GM08714 (cell line): ENCODE measurements around the gene RNF217.

Experiments
- H3K4me3 ChIP-seq: fragments of 200-500 bp; sonication (Bioruptor generic); 2 replicates; pipeline ENCODE4 v1.5.1; 2014; ENCODE audit warnings: mild to moderate bottlenecking, low read length, inconsistent platforms
- ZNF274 ChIP-seq: IDR thresholded peaks from 2 replicates; pipeline ENCODE4 v1.6.1; 2012; ENCODE audit warnings: mild to moderate bottlenecking, low read depth, low read length

RNF217 gene

DNA sequence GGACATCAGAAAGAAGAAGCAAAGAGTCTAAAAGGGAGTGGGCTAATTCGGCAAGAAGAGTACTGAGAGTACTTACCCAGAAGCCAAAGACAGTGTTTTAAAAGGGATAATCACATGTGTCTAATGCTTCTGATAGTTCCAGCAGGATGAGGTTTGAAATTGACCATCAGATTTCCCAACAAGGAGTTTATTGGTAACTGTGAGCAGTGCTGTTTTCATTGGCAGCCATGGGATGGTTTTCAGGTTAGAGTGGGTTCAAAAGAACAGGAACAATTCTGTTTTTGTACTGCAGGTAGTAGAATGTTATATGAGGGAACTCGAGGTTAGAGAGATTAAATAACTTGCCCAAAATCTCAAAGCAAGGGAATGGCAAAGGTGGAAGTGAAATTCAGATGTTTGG, 8.5 kb downstream of the RNF217 start:
- no peak overlapping the region for H3K4me3 ChIP-seq
- no peak for TF ChIP-seq ZNF274

DNA sequence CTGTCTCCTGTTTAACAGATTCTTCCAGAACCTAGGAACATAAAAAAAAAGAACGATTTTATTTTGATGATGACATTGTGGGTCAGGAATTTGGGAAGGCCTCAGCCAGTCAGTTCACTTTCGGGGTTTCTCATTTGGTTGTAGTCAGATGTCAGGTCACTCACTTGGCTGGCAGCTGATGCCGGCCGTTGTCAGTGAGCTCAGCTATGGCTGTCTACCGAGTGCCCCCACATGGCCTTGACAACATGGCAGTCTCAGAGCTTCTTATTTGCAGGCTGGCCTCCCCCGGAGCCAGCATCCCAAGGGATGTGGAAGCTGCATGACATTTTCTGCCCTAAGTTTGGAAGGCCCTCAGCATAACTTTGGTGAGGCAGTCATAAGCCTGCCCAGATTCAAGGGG, 11.5 kb downstream of the RNF217 start:
- no peak for TF ChIP-seq ZNF274
- H3K4me3 ChIP-seq: no peak overlapping the region

DNA sequence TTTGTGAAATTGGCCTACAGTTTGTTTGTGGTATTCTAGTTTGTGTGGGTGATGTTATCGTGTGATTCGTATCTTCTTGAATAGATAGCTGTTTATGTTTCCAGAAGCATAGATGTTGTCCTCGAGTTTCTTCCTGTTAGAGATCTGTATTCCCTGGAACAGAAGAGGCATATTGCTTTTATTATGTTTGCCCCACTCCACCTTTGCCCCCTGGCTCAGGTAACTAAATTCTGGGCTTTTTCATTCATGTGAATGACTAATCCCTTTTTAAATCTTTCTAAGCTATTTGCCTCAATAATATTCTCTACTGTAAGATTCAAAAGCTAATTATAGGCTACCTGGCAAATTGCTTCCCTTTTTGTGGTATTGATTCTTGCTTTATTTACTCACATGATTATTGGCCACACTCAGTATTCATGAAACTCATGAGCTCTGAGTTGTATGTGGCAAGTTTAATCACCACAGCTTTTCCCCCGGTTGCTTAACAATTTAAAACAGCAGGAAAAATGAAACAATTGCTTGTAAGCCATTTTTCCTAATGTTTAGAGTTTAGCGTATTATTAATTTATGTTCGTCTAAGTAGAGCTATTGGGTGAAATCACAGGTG, 12.6 kb downstream of the RNF217 start:
- H3K4me3 ChIP-seq: no peak overlapping the region
- no peak for TF ChIP-seq ZNF274

DNA sequence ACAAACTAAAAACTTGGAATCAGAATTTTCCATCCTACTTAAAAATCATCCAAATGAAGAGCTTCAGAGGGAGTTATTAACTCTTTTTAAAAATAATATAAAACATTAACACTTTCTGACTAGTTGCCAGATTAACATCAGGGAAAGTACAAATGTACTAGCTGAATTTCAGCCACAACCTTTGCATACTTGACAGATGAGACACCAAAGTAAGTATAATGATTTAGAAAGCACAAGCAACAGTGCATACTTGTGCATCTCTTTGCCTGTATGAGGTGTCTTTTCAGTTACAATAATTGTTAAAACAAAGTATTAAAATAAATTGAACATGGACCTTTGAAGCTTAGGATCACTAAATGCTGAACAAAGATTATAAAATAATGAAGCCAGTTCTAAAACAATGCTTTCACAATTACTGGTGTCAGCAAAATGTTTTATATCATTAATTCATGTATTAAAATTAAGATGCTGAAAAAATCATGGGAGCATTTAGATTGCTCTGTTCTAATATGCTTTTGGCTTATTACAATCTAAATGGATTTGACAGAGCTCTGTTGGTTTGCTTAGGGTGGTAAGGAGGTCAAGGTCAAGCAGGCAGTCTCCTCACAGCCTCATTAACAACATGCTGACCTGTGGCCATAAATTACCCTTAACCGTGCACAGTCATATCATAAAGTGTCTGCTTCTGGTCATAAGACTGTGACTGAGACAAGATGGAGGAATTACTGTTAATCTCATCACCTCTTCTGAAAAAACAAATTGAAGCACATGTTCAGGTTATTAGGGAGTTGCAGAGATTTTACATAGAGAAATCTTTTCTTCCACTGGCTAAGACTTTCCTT, 15.1 kb downstream of the RNF217 start:
- no peak overlapping the region for H3K4me3 ChIP-seq
- TF ChIP-seq ZNF274: no peak

DNA sequence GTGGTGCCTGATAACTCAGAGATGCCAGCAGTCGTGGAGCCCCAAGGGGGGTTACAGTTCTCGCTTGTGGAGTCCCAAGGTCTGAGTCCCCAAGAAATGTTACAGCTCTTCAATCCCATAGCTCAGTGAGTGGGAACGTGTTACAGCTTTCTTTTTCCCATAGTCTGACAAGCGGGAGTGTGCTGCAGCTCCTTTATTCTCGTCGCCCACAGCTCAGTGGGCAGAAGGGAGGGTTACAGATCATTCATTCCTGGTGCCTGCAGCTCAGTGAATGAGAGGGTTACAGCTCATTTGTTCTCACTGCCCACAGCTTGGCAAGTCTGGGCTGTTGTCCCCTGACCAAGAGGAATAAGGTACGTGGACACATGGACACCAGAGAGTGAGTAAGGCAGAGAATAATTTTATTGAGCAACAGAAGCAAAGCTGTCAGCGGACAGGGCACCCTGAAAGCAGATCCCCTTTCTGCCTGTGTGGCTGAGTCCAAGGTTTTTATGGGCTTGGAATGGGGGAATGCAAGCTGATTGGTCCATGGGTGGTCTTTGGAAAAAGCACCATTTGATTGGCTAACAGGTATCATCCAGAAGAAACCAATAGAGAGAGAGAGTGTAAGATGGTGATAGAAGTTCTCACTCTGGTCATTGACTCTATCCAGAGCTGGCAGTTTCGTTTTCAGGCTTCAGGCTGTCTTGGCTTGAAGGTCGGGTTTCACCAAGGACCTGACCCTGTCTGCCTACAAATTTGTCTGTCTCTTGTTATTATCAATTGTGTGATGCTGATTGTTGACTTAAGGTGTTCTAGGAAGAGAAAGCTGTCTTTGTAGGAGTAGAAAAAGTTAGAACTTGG, 16.4 kb downstream of the RNF217 start:
- no peak overlapping the region for H3K4me3 ChIP-seq
- TF ChIP-seq ZNF274: no peak

DNA sequence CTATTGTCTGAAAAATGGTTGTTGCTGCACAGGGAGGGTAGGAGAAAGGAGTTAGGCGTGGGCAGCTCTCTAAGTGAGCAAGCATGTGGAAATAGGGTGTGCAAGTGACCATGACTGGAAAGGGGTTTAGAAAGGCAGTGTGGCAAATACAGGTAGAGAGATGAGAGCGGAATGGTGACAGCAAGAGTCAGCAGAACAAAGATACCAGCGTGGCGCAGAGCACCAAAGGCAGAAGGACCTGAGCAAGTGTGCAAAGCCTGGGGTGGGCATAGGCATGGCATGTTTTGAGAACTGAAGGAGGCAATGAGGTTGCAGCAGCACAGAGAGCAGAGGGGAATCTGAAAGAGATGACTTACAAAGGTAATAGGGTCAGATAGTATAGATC, 17.0 kb downstream of the RNF217 start:
- H3K4me3 ChIP-seq: no peak overlapping the region
- TF ChIP-seq ZNF274: no peak

DNA sequence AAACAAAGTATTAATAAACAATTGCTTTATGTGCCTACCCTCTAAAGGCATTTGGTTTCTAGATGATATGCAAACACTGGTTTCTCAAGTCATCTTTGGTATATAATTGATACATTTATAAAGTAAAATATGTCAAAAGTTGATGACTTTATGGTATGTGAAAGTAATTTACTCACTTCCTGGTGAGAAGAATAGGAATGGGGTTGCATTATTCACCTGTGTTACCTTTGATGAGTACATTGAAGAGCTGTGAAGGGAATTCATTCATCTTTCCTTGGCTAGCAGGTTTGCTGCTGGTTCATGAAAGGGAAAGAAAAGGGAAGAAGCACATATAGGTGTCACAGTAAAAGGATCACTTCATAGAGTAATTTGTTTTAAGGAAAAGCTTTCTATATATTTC, 20.4 kb downstream of the RNF217 start:
- no peak for TF ChIP-seq ZNF274
- no peak overlapping the region for H3K4me3 ChIP-seq

DNA sequence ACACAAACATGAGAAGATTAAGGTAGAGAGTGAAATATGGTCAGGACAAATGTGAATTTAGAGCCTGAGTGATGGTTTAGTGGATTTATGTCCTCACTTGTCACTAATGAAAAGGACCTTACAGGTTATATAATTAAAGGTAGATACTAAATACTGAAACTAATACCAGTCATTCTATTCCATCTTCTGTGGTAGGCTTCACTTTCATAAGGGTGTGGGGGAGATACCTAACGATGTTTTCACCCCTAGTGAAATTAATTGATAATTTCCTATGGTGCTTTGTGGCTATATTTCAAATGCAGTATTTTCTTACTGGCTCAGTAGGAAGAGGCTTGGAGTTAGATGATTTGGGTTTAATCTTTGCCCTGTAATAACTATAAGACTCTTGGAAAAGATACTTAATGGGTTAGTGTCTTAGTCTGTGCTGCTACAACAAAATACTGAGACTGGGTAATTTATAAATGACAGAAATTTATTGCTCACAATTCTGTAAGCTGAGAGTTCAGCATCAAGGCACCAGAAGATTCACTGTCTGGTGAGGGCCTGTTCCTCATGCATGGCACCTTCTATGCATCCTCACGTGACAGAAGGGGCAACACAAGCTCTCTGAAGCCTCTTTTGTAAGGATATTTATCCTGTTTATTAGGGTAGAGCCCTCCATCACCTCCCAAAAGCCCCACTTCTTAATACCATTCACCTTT, 21.3 kb downstream of the RNF217 start:
- no peak overlapping the region for H3K4me3 ChIP-seq
- TF ChIP-seq ZNF274: no peak

DNA sequence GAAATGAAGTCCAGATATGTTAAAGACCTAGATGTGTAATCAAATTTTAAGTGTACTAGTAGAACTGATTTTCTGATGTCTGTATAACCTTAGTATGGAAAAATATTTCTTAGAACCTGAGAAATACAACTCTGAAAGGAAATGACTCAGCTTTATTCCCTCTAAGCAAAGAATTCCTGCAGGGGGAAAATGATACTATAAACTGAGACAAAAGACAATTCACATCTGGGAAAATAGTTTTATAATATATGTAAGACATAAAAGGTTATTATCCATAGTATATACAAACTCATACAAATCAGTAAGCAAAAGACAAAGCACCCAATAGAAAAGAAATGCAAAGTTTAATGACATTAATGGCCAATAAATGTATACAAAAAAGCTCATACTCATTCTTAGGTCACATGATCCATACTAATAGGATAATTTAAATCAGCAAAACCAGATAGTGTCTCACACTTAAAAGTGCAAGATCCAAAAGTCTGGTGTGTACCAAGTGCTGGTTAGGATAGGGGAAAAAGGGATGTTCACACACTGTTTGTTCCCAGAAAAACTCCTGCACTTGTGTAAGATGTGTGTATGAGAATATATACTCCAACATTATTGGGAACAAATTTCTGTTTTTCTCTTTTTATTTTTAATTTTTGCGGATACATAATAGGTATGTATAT, 22.6 kb downstream of the RNF217 start:
- no peak for TF ChIP-seq ZNF274
- no peak overlapping the region for H3K4me3 ChIP-seq

DNA sequence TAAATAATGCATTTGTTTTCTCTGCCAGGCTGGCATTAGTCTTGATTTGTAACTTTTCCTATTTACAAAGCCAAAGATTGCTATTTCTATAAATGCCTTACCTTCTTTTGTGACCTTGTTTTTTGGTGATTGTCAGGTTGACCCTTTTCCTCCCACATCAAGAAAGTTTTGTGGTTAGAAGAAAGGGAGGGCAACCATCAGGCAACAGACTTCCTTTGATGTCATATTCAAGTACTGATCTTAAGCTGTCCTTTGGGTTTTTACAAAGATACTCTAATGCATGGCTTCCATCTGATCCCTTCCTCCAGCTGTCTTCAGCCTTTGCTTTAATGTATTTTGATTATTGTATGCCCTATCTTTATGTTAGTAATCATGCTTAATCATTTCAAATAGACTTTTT, 23.9 kb downstream of the RNF217 start:
- H3K4me3 ChIP-seq: no peak overlapping the region

DNA sequence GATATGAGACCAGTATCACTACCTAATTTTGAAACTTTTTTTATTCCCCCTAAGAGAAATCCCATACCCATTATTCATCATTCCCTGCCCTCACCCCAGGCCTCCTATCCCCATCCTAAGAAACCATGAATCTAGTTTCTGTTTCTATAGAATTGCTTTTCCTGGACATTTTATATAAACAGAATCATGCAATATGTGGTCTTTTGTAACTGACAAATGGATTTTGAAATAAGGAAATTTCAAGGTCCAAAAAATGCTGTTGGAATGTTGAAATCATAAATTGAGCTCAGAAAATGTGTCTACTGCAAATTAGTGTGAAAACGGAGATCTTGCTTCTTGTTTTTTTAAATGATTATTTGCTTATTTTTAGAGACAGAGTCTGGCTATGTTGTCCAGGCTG, 25.1 kb downstream of the RNF217 start:
- no peak for TF ChIP-seq ZNF274
- no peak overlapping the region for H3K4me3 ChIP-seq

More for the DNA sequence above, 23.9 kb downstream of the RNF217 start:
- TF ChIP-seq ZNF274: no peak

DNA sequence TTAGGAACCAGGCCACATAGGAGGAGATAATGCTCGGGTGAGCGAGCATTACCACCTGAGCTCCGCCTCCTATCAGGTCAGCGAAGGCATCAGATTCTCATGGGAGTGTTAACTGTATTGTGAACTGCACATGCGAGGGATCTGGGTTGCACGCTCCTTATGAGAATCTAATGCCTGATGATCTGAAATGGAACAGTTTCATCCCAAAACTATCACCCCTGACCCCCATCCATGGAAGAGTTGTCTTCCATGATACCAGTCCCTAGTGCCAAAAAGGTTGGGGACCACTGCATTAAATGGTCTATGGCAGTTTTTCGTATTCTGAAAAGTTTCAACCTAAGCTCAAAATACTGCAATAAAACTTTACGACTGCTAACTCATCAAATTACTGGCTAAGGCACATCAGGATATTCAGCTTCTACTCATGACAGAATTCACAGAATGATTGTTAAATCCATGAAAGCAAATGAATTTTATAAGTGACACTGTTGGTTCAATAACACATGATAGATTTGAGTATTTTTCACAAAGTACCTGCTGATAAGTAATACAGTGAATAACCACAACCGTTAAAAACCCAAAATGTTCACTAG, 25.9 kb downstream of the RNF217 start:
- H3K4me3 ChIP-seq: no peak overlapping the region
- no peak for TF ChIP-seq ZNF274

DNA sequence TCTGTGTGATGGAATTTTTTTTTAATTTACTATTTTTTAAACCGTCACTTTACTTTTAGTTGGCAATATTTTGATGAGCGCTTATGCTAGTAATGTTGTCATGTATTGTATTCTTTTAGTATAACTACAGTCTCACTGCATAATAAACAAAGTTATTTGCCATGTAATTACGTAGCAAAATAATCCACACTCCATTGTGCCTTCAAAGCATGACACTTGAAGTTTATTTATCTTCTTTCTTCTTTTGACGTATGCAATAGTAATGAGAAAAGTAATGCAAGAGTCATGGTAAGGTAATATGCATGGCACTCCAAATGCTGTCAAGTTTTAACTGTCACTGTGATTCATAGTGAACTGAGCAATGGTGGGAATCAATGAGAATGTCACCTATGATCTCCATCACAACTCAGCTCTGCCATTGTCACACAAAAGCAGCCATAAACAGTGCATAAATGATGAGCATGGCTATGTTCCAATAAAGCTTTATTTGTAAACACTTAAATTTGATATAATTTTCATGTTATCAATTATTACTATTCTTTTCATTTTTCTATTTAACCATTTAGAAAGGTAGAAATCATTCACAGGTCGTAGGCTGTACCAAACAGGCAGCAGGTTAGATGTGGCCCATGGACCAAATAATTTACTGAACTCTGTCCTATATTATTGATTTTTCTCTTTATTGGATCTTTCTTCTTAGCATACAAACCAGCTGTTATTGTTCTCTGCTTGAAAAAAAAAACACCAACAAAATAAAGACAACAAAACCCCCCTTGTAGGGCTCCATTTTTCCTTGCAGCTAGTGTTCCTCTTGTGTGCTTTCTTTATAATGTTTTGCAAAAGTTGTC, 27.1 kb downstream of the RNF217 start:
- no peak overlapping the region for H3K4me3 ChIP-seq
- no peak for TF ChIP-seq ZNF274
